ENCODE data around the gene ITPR1.

Gene ITPR1

GRCh38 chr3:4855676-4856075 lies 362.5 kb downstream of the ITPR1 start:
- no peak for DNase-seq (ENCODE audit: low read depth)

- no peak for DNase-seq (ENCODE audit: low read depth)
Measured at GRCh38 chr3:4856136-4856535, 363.0 kb downstream of the ITPR1 start.

GRCh38 chr3:4856564-4856963 lies 363.4 kb downstream of the ITPR1 start:
- DNase-seq (ENCODE audit: low read depth), result no peak

- no peak for DNase-seq (ENCODE audit: low read depth)
Measured at GRCh38 chr3:4856986-4857385, 363.8 kb downstream of the ITPR1 start.

GRCh38 chr3:4859788-4860187 lies 366.6 kb downstream of the ITPR1 start:
- no peak for DNase-seq (ENCODE audit: low read depth)

- no peak for DNase-seq (ENCODE audit: low read depth)
Measured at GRCh38 chr3:4862973-4863372, 369.8 kb downstream of the ITPR1 start.

GRCh38 chr3:4864503-4864902 lies 371.4 kb downstream of the ITPR1 start:
- no peak for DNase-seq (ENCODE audit: low read depth)

GRCh38 chr3:4865714-4866113 lies 372.6 kb downstream of the ITPR1 start:
- no peak for DNase-seq (ENCODE audit: low read depth)

GRCh38 chr3:4866866-4867265 lies 373.7 kb downstream of the ITPR1 start:
- DNase-seq (ENCODE audit: low read depth), result no peak

- DNase-seq (ENCODE audit: low read depth), result no peak
Measured at GRCh38 chr3:4877173-4877787, 384.1 kb downstream of the ITPR1 start.

- DNase-seq (ENCODE audit: low read depth), result no peak
Measured at GRCh38 chr3:4880850-4881249, 387.7 kb downstream of the ITPR1 start.

GRCh38 chr3:4882548-4882947 lies 389.4 kb downstream of the ITPR1 start:
- DNase-seq (ENCODE audit: low read depth), result no peak

- DNase-seq (ENCODE audit: low read depth), result no peak
Measured at GRCh38 chr3:4883011-4883410, 389.9 kb downstream of the ITPR1 start.

GRCh38 chr3:4884888-4885287 lies 391.7 kb downstream of the ITPR1 start:
- DNase-seq (ENCODE audit: low read depth), result no peak

GRCh38 chr3:4885316-4885715 lies 392.2 kb downstream of the ITPR1 start:
- DNase-seq (ENCODE audit: low read depth), result no peak

- no peak for DNase-seq (ENCODE audit: low read depth)
Measured at GRCh38 chr3:4886448-4886847, 393.3 kb downstream of the ITPR1 start.

- DNase-seq (ENCODE audit: low read depth), result no peak
Measured at GRCh38 chr3:4887177-4887576, 394.0 kb downstream of the ITPR1 start.

GRCh38 chr3:4888913-4889846 lies 396.0 kb downstream of the ITPR1 start:
- no peak for DNase-seq (ENCODE audit: low read depth)

GRCh38 chr3:4889896-4890295 lies 396.7 kb downstream of the ITPR1 start:
- DNase-seq (ENCODE audit: low read depth), result no peak

GRCh38 chr3:4894891-4895530 lies 401.9 kb downstream of the ITPR1 start:
- DNase-seq (ENCODE audit: low read depth), result no peak

- no peak for DNase-seq (ENCODE audit: low read depth)
Measured at GRCh38 chr3:4895838-4896237, 402.7 kb downstream of the ITPR1 start.

All from stimulated activated CD8-positive, alpha-beta memory T cell treated with anti-CD3 and anti-CD28 coated beads, Interleukin-15, amount 100 ng/mL, for 24 hours (primary cell).